DND-41 (cell line): ENCODE results near the gene BTBD18.

Experiments
- EZH2 ChIP-seq: IDR thresholded peaks from 3 replicates; pipeline ENCODE4 v1.6.1; 2012; ENCODE audit warnings: borderline replicate concordance, low read depth, mild to moderate bottlenecking, moderate library complexity, low read length, inconsistent platforms; ENCODE audit not compliant: severe bottlenecking
- TF ChIP-seq, protein P1 (sequence below): IDR thresholded peaks from 2 replicates; pipeline ENCODE4 v1.5.1; 2012; ENCODE audit warnings: borderline replicate concordance, low read length, moderate library complexity, mild to moderate bottlenecking; ENCODE audit not compliant: poor library complexity, severe bottlenecking; ENCODE audit errors: extremely low read depth

DNA sequence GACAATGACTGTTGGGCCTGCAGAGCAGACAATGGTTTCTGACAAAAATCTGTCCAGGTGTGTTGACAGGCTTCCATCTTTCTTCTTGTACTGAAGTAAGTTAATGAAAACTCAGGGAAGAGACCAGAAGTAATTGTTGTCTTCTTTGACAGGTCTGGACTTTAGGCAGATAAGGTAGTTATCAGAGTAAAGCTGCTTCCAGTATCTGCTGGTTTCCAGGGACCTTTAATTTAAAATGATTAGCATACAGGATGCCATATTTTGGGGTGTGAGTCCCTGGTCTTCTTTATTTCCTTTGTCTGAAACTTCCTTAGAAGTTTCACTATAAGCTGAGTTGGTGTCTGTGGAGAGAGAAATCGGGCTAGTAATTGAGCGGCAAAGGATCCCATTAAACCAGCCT lies 37.8 kb downstream of the BTBD18 start:
- TF ChIP-seq, protein P1, sequence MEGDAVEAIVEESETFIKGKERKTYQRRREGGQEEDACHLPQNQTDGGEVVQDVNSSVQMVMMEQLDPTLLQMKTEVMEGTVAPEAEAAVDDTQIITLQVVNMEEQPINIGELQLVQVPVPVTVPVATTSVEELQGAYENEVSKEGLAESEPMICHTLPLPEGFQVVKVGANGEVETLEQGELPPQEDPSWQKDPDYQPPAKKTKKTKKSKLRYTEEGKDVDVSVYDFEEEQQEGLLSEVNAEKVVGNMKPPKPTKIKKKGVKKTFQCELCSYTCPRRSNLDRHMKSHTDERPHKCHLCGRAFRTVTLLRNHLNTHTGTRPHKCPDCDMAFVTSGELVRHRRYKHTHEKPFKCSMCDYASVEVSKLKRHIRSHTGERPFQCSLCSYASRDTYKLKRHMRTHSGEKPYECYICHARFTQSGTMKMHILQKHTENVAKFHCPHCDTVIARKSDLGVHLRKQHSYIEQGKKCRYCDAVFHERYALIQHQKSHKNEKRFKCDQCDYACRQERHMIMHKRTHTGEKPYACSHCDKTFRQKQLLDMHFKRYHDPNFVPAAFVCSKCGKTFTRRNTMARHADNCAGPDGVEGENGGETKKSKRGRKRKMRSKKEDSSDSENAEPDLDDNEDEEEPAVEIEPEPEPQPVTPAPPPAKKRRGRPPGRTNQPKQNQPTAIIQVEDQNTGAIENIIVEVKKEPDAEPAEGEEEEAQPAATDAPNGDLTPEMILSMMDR = no peak
- TF ChIP-seq EZH2 = no peak
